ENCODE data around the gene PALM3.
"Not testable (repeated sequence)": the region's sequence is repeated elsewhere in the genome, so short reads cannot be mapped to it uniquely, and the experiment has no call there.

The PALM3 gene

GRCh38 chr19:14059652-14060155, 2.2 kb downstream of the PALM3 start:
- no peak for DNase-seq (ENCODE audit: low read depth)

DNA sequence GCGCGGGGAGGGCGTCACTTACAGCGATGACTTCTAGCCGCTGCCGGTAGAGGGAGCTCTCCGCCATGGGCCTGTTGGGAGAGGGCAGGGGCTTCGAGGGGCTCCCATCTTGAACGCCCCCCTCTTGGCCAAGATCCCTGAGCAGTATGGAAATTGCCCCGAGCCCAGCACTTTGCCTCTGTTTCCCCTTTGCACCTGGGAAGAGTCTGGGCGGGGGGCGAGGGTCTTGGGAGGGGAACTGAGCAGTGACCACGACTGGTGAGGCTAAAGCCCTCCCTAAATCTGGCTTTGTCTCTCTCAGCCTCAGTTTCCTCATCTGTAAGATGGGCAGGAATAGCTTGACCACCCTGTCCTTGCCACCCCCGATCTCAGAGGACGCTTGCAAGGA, 2.8 kb downstream of the PALM3 start:
- no peak for DNase-seq (ENCODE audit: low read depth)

- DNase-seq (ENCODE audit: low read depth) = no peak
Observed at GRCh38 chr19:14058182-14059092, 3.4 kb downstream of the PALM3 start.

- DNase-seq (ENCODE audit: low read depth) = no peak
Observed at GRCh38 chr19:14056741-14057356, 5.0 kb downstream of the PALM3 start.

DNA sequence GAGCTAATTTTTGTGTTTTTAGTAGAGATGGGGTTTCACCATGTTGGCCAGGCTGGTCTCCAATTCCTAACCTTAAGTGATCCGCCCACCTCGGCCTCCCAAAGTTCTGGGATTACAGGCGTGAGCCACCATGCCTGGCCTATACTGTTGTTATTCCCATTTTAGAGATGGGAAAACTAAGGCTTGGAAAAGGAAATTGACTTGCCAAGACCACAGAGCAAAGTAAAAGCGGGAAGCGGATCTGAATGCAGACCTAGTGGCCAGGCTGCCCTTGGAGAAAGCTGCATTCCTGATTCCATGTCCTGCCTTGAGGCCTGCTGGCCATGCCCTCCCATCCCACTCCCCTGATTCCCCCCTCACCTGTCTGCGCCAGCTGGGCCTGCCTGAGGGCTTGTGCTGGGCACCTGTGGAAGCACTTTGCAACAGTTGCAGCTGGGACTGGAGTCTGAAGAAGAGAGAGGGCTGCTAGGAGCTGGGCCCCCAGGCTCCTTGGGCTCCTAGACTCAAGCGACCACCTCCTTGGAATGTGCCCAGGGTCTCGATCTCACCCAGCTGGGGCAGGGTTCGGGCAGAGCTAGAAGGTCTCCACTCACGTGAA, 5.7 kb downstream of the PALM3 start:
- DNase-seq (ENCODE audit: low read depth) = no peak

DNA sequence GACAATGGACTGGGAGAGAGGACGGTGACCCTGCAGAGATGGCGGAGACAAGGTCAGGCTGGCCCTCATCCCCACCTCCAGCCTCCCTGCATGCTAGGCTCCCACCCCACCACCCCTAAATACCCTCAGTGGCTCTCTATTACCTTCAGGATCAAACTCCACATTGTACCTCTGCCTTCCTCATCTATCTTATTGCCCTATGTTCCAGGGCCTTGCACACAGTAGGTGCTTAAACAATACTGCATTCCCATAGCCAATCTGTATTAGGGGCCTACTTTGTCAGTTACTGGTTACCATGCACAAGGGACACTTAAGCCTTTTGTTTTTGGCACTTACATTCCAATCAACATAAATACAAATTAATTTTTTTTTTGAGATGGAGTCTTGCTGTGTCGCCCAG, 6.5 kb downstream of the PALM3 start:
- DNase-seq (ENCODE audit: low read depth) = no peak

DNA sequence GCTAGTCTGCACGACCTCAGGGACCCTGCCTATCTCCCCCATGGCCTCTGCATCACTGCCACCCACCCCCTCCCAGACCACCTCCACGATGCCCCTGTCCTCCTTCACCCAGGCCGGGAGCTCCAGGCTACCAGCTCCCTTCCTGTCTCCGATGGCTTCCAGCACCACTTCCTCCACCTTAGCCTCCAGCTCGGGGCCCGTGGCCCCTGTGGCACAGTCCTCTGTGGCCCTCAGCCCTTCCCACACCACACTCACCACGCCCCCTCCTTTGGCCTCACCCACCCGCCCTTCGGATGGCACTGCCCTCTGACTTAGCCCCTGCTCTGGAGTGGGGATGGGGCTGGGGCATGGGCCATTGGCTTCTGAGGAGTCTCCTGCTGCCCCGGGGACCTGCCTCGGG, 7.2 kb downstream of the PALM3 start:
- no peak for DNase-seq (ENCODE audit: low read depth)

DNA sequence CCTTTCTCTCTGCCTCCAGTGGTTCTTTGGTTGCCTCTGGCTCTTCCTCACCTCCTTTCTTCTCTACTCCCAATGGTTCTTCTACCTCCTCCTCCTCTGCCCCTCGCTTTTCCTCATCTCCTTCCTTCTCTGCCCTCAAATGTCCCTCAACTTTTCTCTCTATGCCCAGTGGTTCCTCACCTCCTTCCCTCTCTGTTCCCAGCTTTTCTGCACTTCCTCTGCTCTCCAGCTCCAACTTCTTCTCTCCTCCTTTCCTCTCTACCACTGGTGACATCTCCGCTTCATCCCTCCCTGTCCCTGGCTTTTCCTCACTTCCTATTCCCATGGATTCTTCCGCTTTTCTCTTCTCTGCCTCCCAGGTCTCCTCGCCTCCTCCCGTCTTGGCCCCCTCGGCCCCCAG, 7.8 kb downstream of the PALM3 start:
- DNase-seq (ENCODE audit: low read depth) = no peak

GRCh38 chr19:14053500-14053899, 8.4 kb downstream of the PALM3 start:
- DNase-seq (ENCODE audit: low read depth) = no peak

- no peak for DNase-seq (ENCODE audit: low read depth)
Observed at GRCh38 chr19:14053032-14053431, 8.8 kb downstream of the PALM3 start.

GRCh38 chr19:14052470-14052869, 9.4 kb downstream of the PALM3 start:
- no peak for DNase-seq (ENCODE audit: low read depth)

DNA sequence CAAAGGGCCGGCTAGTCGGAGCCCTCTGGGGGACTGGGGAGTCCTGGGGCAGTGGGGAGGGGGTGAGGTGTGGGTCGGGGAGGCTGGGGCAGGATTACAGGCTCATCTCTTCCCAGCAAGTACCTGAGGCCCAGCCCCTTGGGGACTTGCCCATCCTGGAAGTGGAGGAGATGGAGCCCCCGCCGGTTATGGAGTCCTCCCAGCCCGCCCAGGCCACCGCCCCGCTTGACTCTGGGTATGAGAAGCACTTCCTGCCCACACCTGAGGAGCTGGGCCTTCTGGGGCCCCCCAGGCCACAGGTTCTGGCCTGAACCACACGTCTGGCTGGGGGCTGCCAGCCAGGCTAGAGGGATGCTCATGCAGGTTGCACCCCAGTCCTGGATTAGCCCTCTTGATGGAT, 9.9 kb downstream of the PALM3 start:
- no peak for DNase-seq (ENCODE audit: low read depth)

- not testable (repeated sequence) for DNase-seq (ENCODE audit: low read depth)
Observed at GRCh38 chr19:14050961-14051360, 10.9 kb downstream of the PALM3 start.

- DNase-seq (ENCODE audit: low read depth) = no peak
Observed at GRCh38 chr19:14050512-14050911, 11.4 kb downstream of the PALM3 start.

DNA sequence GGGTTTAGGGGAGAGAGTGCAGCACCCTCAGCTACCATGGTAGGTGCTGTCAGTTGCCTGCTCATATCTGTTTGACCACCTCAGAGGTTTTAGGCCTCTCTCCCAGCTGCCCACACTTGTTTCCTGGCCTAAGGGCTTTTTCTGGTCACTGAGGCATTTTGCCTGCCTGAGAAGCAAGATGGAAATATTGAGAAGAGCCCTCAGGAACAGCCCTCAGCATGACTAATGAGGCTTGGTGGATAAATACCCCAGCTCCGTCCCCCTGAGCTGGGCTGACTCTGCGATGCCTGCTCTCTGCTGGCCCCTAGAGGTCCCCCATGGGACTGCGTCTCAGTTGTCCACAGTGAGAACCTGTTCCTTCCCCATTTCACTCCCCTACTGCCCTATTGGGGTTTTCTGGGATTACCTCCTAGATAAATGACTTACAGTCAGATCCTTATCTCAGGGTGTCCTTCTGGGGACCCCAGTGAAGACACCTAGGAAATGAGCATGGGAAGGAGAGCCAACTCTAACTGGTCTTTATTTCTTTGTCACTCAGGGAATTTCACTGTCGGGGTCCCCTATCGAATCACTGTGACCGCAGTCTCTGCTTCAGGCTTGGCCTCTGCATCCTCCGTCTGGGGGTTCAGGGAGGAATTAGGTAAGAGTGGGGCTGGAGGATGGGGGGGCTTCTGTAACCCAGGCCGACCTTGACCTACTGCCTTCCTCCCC, 13.3 kb downstream of the PALM3 start:
- no peak for DNase-seq (ENCODE audit: low read depth)

DNA sequence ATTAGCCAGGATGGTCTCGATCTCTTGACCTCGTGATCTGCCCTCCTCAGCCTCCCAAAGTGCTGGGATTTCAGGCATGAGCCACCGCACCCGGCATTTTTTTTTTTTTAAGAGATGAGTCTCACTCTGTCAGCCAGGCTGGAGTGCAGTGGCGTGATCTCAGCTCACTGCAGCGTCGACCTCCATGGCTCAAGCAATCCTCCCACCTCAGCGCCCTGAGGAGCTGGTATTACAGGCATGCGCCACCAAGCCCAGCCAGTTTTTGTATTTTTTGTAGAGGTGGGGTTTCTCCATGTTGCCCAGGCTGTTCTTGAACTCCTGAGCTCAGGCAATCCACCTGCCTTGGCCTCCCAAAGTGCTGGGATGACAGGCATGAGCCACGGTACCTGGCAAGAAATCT, 14.0 kb downstream of the PALM3 start:
- not testable (repeated sequence) for DNase-seq (ENCODE audit: low read depth)

- peak; percentile 75 for DNase-seq (ENCODE audit: low read depth)
Observed at GRCh38 chr19:14042659-14043608, 18.9 kb downstream of the PALM3 start.

DNA sequence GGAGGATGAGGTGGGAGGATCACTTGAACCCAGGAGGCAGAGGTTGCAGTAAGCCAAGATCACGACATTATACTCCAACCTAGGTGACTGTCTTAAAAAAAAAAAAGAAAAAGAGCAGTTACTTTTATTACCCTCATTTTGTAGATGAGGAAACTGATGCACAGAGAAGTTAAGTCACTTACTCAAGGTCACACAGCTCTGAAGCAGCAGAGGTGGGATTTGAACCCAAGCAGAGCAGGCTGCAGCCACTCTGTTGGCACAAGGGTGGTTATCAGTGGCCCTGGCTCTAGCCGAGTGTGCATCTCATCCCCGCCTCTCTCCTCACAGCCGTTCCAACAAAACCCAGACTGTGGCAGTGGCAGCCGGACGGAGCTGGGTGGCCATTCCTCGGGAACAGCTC, 22.7 kb downstream of the PALM3 start:
- DNase-seq (ENCODE audit: low read depth) = no peak

GRCh38 chr19:14035706-14036105, 26.2 kb downstream of the PALM3 start:
- peak; percentile 41 for DNase-seq (ENCODE audit: low read depth)

GRCh38 chr19:14035159-14035558, 26.7 kb downstream of the PALM3 start:
- not testable (repeated sequence) for DNase-seq (ENCODE audit: low read depth)

DNA sequence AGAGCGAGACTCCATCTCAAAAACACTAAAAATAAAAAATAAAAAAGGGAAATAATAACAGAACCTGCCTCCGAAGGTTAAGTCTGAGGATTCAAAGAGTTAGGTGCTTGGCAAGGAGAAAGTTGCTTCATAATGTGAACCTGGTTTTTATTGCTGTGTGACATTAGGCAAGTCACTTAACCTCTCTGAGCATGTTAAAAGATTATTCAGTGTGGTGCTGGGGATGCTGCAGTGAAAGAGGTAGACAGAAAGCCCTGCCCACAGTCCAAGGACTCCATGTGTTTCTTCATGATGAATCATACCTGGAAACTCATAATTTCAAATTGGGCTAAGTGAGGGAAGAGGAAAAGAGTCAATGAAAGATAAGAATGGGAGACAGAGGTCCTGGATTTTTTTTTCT, 27.9 kb downstream of the PALM3 start:
- DNase-seq (ENCODE audit: low read depth) = no peak
